Measurements from ENCODE around the gene ACO1. TPM values are rescaled to one million over a fixed set of nuclear protein-coding genes. Genes with fewer than 3 reads are reported as not detected.

Gene ACO1
- total and polyA plus RNA-seq, 5 experiments from 2014 or later = 8.3 to 14.5 (median 11.0) TPM

GRCh38 chr9:32486839-32487562 lies 102.6 kb downstream of the ACO1 start:
- no peak overlapping the region for H3K4me3 Mint-ChIP-seq
- peak overlapping the region in 1 of 10 donors; percentile 30 for H3K27ac Mint-ChIP-seq
- ATAC-seq = no peak
- H3K4me1 Mint-ChIP-seq = no peaks in the 10 kb centered on the region
- no peak for DNase-seq
- H3K36me3 Mint-ChIP-seq = peaks cover 8 to 99% (median 38%) of the 10 kb centered on the region in 3 donors
- no peaks in the 10 kb centered on the region for H3K9me3 Mint-ChIP-seq
- POLR2A ChIA-PET = no interaction called here
- no peaks in the 10 kb centered on the region for H3K27me3 Mint-ChIP-seq

- Mint-ChIP-seq H3K27me3 (no peaks in the 10 kb centered on the region), H3K4me3 (no peak overlapping the region), H3K9me3 (no peaks in the 10 kb centered on the region), H3K27ac (peak overlapping the region in 1 of 10 donors; percentile 27), H3K4me1 (no peaks in the 10 kb centered on the region), H3K36me3 (peaks cover 8 to 98% (median 33%) of the 10 kb centered on the region in 3 donors)
- no peak for ATAC-seq
- POLR2A ChIA-PET = no interaction called here
- no peak for DNase-seq
These were observed 103.5 kb downstream of the ACO1 start for GRCh38 chr9:32487981-32488380.

GRCh38 chr9:32490601-32491000 lies 106.2 kb downstream of the ACO1 start:
- Mint-ChIP-seq H3K4me1 (no peaks in the 10 kb centered on the region), H3K4me3 (no peak overlapping the region), H3K27ac (peak overlapping the region in 3 of 10 donors; percentile 2 to 70 (median 41)), H3K36me3 (peaks cover 0 to 91% (median 30%) of the 10 kb centered on the region in 3 donors), H3K27me3 (no peaks in the 10 kb centered on the region), H3K9me3 (no peaks in the 10 kb centered on the region)
- DNase-seq (no peak), ATAC-seq (no peak)
- POLR2A ChIA-PET = no interaction called here

- H3K4me1 Mint-ChIP-seq = peaks cover 0 to 6% (median 4%) of the 10 kb centered on the region in 4 donors
- no peak for DNase-seq
- no peaks in the 10 kb centered on the region for H3K9me3 Mint-ChIP-seq
- no peak for ATAC-seq
- H3K4me3 Mint-ChIP-seq = no peak overlapping the region
- peaks cover 4 to 72% (median 23%) of the 10 kb centered on the region in 3 donors for H3K36me3 Mint-ChIP-seq
- peak overlapping the region in 1 of 10 donors; percentile 7 for H3K27ac Mint-ChIP-seq
- no peaks in the 10 kb centered on the region for H3K27me3 Mint-ChIP-seq
- POLR2A ChIA-PET = no interaction called here
These were observed 113.5 kb downstream of the ACO1 start for GRCh38 chr9:32497921-32498320.

GRCh38 chr9:32500768-32501167 lies 116.3 kb downstream of the ACO1 start:
- H3K9me3 Mint-ChIP-seq = no peaks in the 10 kb centered on the region
- POLR2A ChIA-PET = no interaction called here
- H3K36me3 Mint-ChIP-seq = peaks cover 4 to 52% (median 18%) of the 10 kb centered on the region in 3 donors
- peaks cover 2 to 12% (median 8%) of the 10 kb centered on the region in 4 donors for H3K4me1 Mint-ChIP-seq
- no peak overlapping the region for H3K4me3 Mint-ChIP-seq
- no peaks in the 10 kb centered on the region for H3K27me3 Mint-ChIP-seq
- no peak for ATAC-seq
- DNase-seq = no peak
- H3K27ac Mint-ChIP-seq = peak overlapping the region in 2 of 10 donors; percentile 23 to 36

GRCh38 chr9:32501868-32502267 lies 117.4 kb downstream of the ACO1 start:
- no peak for ATAC-seq
- peaks cover 7 to 17% (median 10%) of the 10 kb centered on the region in 4 donors for H3K4me1 Mint-ChIP-seq
- no peak for DNase-seq
- POLR2A ChIA-PET = no interaction called here
- no peak overlapping the region for H3K4me3 Mint-ChIP-seq
- H3K36me3 Mint-ChIP-seq = peaks cover 4 to 45% (median 7%) of the 10 kb centered on the region in 3 donors
- H3K27me3 Mint-ChIP-seq = no peaks in the 10 kb centered on the region
- peak overlapping the region in 2 of 10 donors; percentile 9 to 29 for H3K27ac Mint-ChIP-seq
- H3K9me3 Mint-ChIP-seq = no peaks in the 10 kb centered on the region

GRCh38 chr9:32502464-32502863 lies 118.0 kb downstream of the ACO1 start:
- H3K27me3 Mint-ChIP-seq = no peaks in the 10 kb centered on the region
- ATAC-seq (no peak), DNase-seq (no peak)
- no peaks in the 10 kb centered on the region for H3K9me3 Mint-ChIP-seq
- POLR2A ChIA-PET = no interaction called here
- no peak overlapping the region for H3K4me3 Mint-ChIP-seq
- peak overlapping the region in 7 of 10 donors; percentile 12 to 68 (median 23) for H3K27ac Mint-ChIP-seq
- H3K4me1 Mint-ChIP-seq = peaks cover 7 to 17% (median 10%) of the 10 kb centered on the region in 4 donors
- H3K36me3 Mint-ChIP-seq = peaks cover 4 to 45% (median 7%) of the 10 kb centered on the region in 3 donors

GRCh38 chr9:32503008-32503407 lies 118.6 kb downstream of the ACO1 start:
- Mint-ChIP-seq H3K36me3 (peaks cover 4 to 40% (median 7%) of the 10 kb centered on the region in 3 donors), H3K4me3 (no peak overlapping the region), H3K27me3 (no peaks in the 10 kb centered on the region), H3K4me1 (peaks cover 9 to 17% (median 15%) of the 10 kb centered on the region in 4 donors), H3K9me3 (no peaks in the 10 kb centered on the region), H3K27ac (peak overlapping the region in 5 of 10 donors; percentile 12 to 42 (median 23))
- DNase-seq (no peak), ATAC-seq (no peak)
- POLR2A ChIA-PET = no interaction called here

Other genes starting within 250 kb of the ACO1 start
- gene RIGI, start 141.6 kb downstream of the ACO1 start, total RNA-seq = 10 to 100 TPM; 20.9 to 22.6 TPM
- 10 to 100 TPM; 12.7 to 14.4 (median 14.1) TPM for gene RIGI, start 141.6 kb downstream of the ACO1 start, polyA plus RNA-seq
- 10 to 100 TPM; 37.0 to 37.8 TPM for gene SMIM27, start 167.7 kb downstream of the ACO1 start, total RNA-seq
- gene SMIM27, start 167.7 kb downstream of the ACO1 start, polyA plus RNA-seq = 100 to 1,000 TPM; 103 to 116 (median 110) TPM
- gene TOPORS, start 167.9 kb downstream of the ACO1 start, total RNA-seq = 10 to 100 TPM; 21.9 to 24.2 TPM
- gene TOPORS, start 167.9 kb downstream of the ACO1 start, polyA plus RNA-seq = 10 to 100 TPM; 22.8 to 26.0 (median 23.5) TPM
- 10 to 100 TPM; 22.5 to 23.0 TPM for gene NDUFB6, start 188.5 kb downstream of the ACO1 start, total RNA-seq
- gene NDUFB6, start 188.5 kb downstream of the ACO1 start, polyA plus RNA-seq = 10 to 100 TPM; 70.0 to 92.7 (median 91.3) TPM

All from naive thymus-derived CD8-positive, alpha-beta T cell (primary cell).